Spleen (tissue), 11 donors: ENCODE measurements around the gene MLF1. TPM values are rescaled to one million over a fixed set of nuclear protein-coding genes. Genes with fewer than 3 reads are reported as not detected.

Experiments used
- DNase-seq: peaks from one replicate; pipeline ENCODE4 v3.0.0-alpha.2; 2020
- H3K27ac ChIP-seq, 8 donors: fragments of 200-600 bp; sonication (generic) in 7 of 8; 1 replicate in 4 of 8; 2 replicates in 4 of 8; pipeline versions ENCODE4 v1.5.0 to v1.8.0; 2016 to 2021; ENCODE audit warnings: inconsistent platforms in 4 of 8, mild to moderate bottlenecking in 4 of 8, moderate library complexity in 1 of 8
- H3K27me3 ChIP-seq, 7 donors: fragments of 200-600 bp; sonication (generic) in 6 of 7; replicated peaks in 1 of 7; 1 replicate in 4 of 7; 2 replicates in 3 of 7; pipeline versions ENCODE4 v1.5.0 to v1.8.0; 2016 to 2021; ENCODE audit warnings: inconsistent platforms in 3 of 7, mild to moderate bottlenecking in 1 of 7
- H3K36me3 ChIP-seq, 6 donors: fragments of 200-600 bp; sonication (generic) in 5 of 6; 1 replicate in 4 of 6; 2 replicates in 2 of 6; pipeline versions ENCODE4 v1.5.0 to v1.8.0; 2016 to 2021; ENCODE audit warnings: inconsistent platforms in 2 of 6
- H3K4me1 ChIP-seq, 6 donors: fragments of 200-600 bp; sonication (generic) in 5 of 6; 1 replicate in 3 of 6; 2 replicates in 3 of 6; pipeline versions ENCODE4 v1.5.0 to v1.8.0; 2016 to 2021; ENCODE audit warnings: inconsistent platforms in 3 of 6
- H3K4me3 ChIP-seq, 8 donors: fragments of 200-600 bp; sonication (generic) in 7 of 8; 1 replicate in 4 of 8; 2 replicates in 4 of 8; pipeline versions ENCODE4 v1.5.0 to v1.8.0; 2016 to 2021; ENCODE audit warnings: inconsistent platforms in 4 of 8, mild to moderate bottlenecking in 4 of 8, moderate library complexity in 2 of 8
- H3K9me3 ChIP-seq, 8 donors: fragments of 200-600 bp; sonication (generic) in 7 of 8; 1 replicate in 4 of 8; 2 replicates in 4 of 8; pipeline versions ENCODE4 v1.5.0 to v1.8.0; 2016 to 2021; ENCODE audit warnings: inconsistent platforms in 4 of 8
- POLR2A ChIP-seq, 3 donors: fragments of 450-650 bp; IDR thresholded peaks; one replicate each; pipeline ENCODE4 v1.5.1; 2017; ENCODE audit warnings: antibody characterized with exemption in 3 of 3, mild to moderate bottlenecking in 1 of 3
- POLR2AphosphoS5 ChIP-seq, 3 donors: sonication (generic); formaldehyde crosslinking; IDR thresholded peaks; one replicate each; pipeline ENCODE4 v1.5.1; 2017; ENCODE audit warnings: antibody characterized with exemption in 3 of 3
- WGBS, 5 donors: extraction: QIAGEN DNeasy Blood & Tissue Kit in 3 of 5; methylation state at CpG; one replicate each; pipeline versions ENCODE4 v1.1.5 to v1.1.7; 2013 to 2018; 5-methylcytosine and 5-hydroxymethylcytosine counted together
- intact Hi-C: fragments of 100-400 bp; cut with DNase I; formaldehyde crosslinking; loops from one replicate; pipeline ENCODE4 v1.15.0; 2023; ENCODE audit warnings: low total_unique reads
- polyA plus RNA-seq, 3 donors: library from polyadenylated mRNA; stranded (reverse); fragments of 200-250 nt; gene quantifications; one replicate each; pipeline ENCODE4 v1.2.1, GENCODE V29; 2013
- total RNA-seq, 7 donors: library from RNA; depleted of rRNA in 3 of 7; stranded (reverse); fragments of >200 nt in 3 of 7; fragmentation: NEBNext Ultra II Directional in 4 of 7; extraction: Animal tissue kit (Norgen Biotek cat#: 25700) in 4 of 7; gene quantifications; one replicate each; pipeline versions ENCODE4 v1.1.0 to v1.2.1, GENCODE V29; 2016 to 2021
- TF ChIP-seq, protein P1 (sequence below), 11 experiments: fragments of 200-600 bp in 7 of 11; fragments of 450-650 bp in 4 of 11; sonication (generic) in 4 of 11; IDR thresholded peaks in 8 of 11; conservative IDR thresholded peaks in 3 of 11; 1 replicate in 7 of 11; 2 replicates in 4 of 11; pipeline versions ENCODE4 v1.4.0 to v1.8.0; 2016 to 2021; ENCODE audit warnings: antibody characterized with exemption in 11 of 11, inconsistent platforms in 4 of 11, mild to moderate bottlenecking in 1 of 11
- donor health status: healthy with polysubstance abuse.
- donor health status: DM: no; HTN: no; CAD: no; lungs with moderate emphysema.
- donor health status: DM: no; HTN: no; CAD: no.
- donor health status: Bipolar disorder and iron deficiency.
- donor health status: healthy.
- donor health status: DM: no; HTN: no; CAD: no.
- donor health status: DM: yes; HTN: yes; CAD: no.

MLF1 gene
- total and polyA plus RNA-seq, 10 donors = 1.3 to 4.1 (median 2.8) TPM

DNA sequence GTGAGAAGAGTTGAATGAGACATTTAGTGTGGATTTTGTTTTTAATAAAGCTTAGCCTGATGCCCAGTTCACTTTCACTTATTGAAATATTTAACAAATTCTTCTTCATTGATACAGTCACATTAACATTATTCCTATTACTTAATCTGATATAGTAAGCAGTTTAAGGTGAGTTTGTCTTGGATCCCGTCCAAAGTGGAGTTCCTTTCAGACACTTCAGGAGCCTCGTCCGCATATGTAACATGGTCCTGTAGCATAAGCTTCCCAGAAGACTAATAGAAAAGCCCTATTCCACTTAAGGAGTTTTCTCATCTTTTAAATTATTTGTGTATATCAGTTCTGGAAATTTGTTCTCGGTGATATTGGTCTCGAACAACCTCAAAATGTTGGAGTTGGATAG is 39.7 kb upstream of the MLF1 start:
- H3K4me1 ChIP-seq = no peaks in the 10 kb centered on the region
- H3K27ac ChIP-seq = no peak overlapping the region
- H3K36me3 ChIP-seq = no peaks in the 10 kb centered on the region
- WGBS, 5 donors = 90 to 93% (median 91%) methylated on average over 5 of the region's 5 CpGs
- no peak overlapping the region for H3K4me3 ChIP-seq
- no peaks in the 10 kb centered on the region for H3K9me3 ChIP-seq
- TF ChIP-seq POLR2A (IDR thresholded peaks at IDR 0.05) = no peak
- TF ChIP-seq, protein P1, sequence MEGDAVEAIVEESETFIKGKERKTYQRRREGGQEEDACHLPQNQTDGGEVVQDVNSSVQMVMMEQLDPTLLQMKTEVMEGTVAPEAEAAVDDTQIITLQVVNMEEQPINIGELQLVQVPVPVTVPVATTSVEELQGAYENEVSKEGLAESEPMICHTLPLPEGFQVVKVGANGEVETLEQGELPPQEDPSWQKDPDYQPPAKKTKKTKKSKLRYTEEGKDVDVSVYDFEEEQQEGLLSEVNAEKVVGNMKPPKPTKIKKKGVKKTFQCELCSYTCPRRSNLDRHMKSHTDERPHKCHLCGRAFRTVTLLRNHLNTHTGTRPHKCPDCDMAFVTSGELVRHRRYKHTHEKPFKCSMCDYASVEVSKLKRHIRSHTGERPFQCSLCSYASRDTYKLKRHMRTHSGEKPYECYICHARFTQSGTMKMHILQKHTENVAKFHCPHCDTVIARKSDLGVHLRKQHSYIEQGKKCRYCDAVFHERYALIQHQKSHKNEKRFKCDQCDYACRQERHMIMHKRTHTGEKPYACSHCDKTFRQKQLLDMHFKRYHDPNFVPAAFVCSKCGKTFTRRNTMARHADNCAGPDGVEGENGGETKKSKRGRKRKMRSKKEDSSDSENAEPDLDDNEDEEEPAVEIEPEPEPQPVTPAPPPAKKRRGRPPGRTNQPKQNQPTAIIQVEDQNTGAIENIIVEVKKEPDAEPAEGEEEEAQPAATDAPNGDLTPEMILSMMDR (IDR thresholded peaks at IDR 0.05 in 8 of 11, conservative IDR thresholded peaks at IDR 0.05 in 3 of 11) = no peak
- TF ChIP-seq POLR2AphosphoS5 (IDR thresholded peaks at IDR 0.05) = no peak
- no peak for DNase-seq
- H3K27me3 ChIP-seq = no peaks in the 10 kb centered on the region
- intact Hi-C loops = no loop called here

- DNase-seq = no peak
- intact Hi-C loops = no loop called here
Observed at GRCh38 chr3:158532099-158532734, 38.8 kb upstream of the MLF1 start.

DNA sequence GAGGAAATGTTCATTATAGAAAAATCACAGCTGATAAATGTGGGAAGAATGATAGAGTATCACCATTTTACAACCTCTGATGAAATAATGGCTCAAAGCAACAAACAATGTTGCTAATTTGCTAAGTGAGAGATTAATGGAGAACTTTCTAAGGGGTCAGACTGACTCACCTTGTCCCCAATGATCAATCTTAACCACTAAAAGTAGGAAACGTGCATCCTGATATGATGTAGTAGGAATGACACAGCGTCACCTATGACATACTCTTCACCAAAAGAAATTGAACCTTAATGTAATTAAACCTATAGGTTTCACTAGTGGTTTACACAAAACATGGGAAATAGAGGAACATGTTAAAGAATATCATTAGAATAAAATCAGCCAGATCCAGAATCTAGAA is 35.1 kb upstream of the MLF1 start:
- Histone ChIP-seq H3K9me3 (no peaks in the 10 kb centered on the region), H3K36me3 (peaks cover 0 to 2% (median 0%) of the 10 kb centered on the region in 6 donors), H3K27me3 (no peaks in the 10 kb centered on the region), H3K4me3 (no peak overlapping the region), H3K27ac (no peak overlapping the region), H3K4me1 (no peaks in the 10 kb centered on the region)
- intact Hi-C loops = no loop called here
- no peak for DNase-seq
- TF ChIP-seq POLR2AphosphoS5 (IDR thresholded peaks at IDR 0.05) (no peak), POLR2A (IDR thresholded peaks at IDR 0.05) (no peak)
- 73 to 90% (median 83%) methylated on average over 2 of the region's 2 CpGs for WGBS, 5 donors

More at GRCh38 chr3:158532099-158532734, 38.8 kb upstream of the MLF1 start:
- H3K9me3 ChIP-seq = no peaks in the 10 kb centered on the region
- H3K4me1 ChIP-seq = no peaks in the 10 kb centered on the region
- TF ChIP-seq, protein P1 (IDR thresholded peaks at IDR 0.05 in 8 of 11, conservative IDR thresholded peaks at IDR 0.05 in 3 of 11) = peak in 1 of 11 experiments; percentile 23
- TF ChIP-seq POLR2A (IDR thresholded peaks at IDR 0.05) = no peak
- H3K4me3 ChIP-seq = no peak overlapping the region
- no peaks in the 10 kb centered on the region for H3K36me3 ChIP-seq
- no peaks in the 10 kb centered on the region for H3K27me3 ChIP-seq
- no peak overlapping the region for H3K27ac ChIP-seq

DNA sequence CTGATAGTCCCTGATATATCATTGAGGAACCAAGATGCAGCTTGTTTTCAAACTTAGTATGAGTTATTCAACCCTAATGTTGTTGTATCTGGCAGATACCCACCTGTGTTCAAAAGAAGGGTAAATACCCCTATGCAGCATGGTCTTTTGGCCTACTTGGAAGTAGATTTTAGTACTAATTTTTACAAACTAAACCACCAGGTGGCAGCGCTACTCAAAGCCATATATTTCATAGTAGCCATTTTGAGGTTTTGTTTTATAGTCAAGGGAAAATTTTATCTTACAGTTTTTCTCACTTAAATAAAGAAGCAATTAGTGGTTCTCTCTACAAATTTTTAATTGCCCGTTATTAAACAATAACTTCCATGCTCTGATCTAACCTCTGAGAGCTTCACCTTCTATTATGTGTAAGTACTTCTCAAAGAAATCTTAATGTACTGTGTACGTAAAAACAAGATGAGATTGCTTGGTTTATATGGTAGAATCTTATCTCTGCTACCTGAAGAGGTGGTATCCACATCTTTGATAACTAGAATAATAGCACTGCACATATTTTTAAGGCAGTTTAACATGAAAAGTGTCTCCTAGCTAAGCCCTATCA is 31.5 kb upstream of the MLF1 start:
- TF ChIP-seq, protein P1 (IDR thresholded peaks at IDR 0.05 in 8 of 11, conservative IDR thresholded peaks at IDR 0.05 in 3 of 11) = peak in 7 of 11 experiments; percentile 15 to 43 (median 36)
- TF ChIP-seq POLR2AphosphoS5 (IDR thresholded peaks at IDR 0.05) = no peak
- no peak for TF ChIP-seq POLR2A (IDR thresholded peaks at IDR 0.05)
- intact Hi-C loops = no loop called here
- WGBS, 5 donors = 78 to 85% (median 80%) methylated on average over 3 of the region's 3 CpGs
- no peak overlapping the region for H3K27ac ChIP-seq
- no peaks in the 10 kb centered on the region for H3K27me3 ChIP-seq
- DNase-seq = no peak
- H3K9me3 ChIP-seq = no peaks in the 10 kb centered on the region
- no peaks in the 10 kb centered on the region for H3K4me1 ChIP-seq
- H3K36me3 ChIP-seq = peaks cover 0 to 20% (median 1%) of the 10 kb centered on the region in 6 donors
- H3K4me3 ChIP-seq = no peak overlapping the region
